SK-N-SH (cell line): ENCODE results near the gene SNCG. TPM values are rescaled to one million over a fixed set of nuclear protein-coding genes. Genes with fewer than 3 reads are reported as not detected.

Experiments
- CTCF ChIA-PET: fragments of 300-600, 350-600 bp; formaldehyde crosslinking; extraction: SDS; loops from one replicate; lab custom pipeline; 2021; lab: Yijun Ruan, JAX
- POLR2A ChIA-PET: fragments of 350-600 bp; sonication (Branson Sonifier 250); formaldehyde crosslinking; extraction: SDS; loops from one replicate; lab custom pipeline; 2020; ENCODE audit warnings: antibody characterized with exemption, inconsistent platforms; lab: Yijun Ruan, JAX
- DNase-seq: peaks from one replicate; pipeline ENCODE4 v3.0.0; 2012
- H2AFZ ChIP-seq: fragments of 200-600 bp; sonication (generic); 2 replicates; pipeline ENCODE4 v1.8.1; 2016; ENCODE audit warnings: antibody characterized with exemption, mild to moderate bottlenecking, low read depth
- H3F3A ChIP-seq: fragments of 200-600 bp; sonication (generic); replicated peaks from 2 replicates; pipeline ENCODE3; 2016; ENCODE audit warnings: antibody characterized with exemption, mild to moderate bottlenecking; ENCODE audit not compliant: insufficient read depth
- H3K27ac ChIP-seq, 2 experiments: fragments of 200-500 bp in 1 of 2; fragments of 200-600 bp in 1 of 2; sonication (Bioruptor generic) in 1 of 2; sonication (generic), shearing (Covaris generic) in 1 of 2; 2 replicates each; pipeline versions ENCODE4 v1.5.1 to v1.6.1; 2014 to 2016; ENCODE audit warnings: low read depth in 2 of 2, inconsistent platforms in 1 of 2, low read length in 1 of 2, mild to moderate bottlenecking in 1 of 2, mixed read lengths in 1 of 2
- H3K27me3 ChIP-seq: fragments of 200-600 bp; sonication (generic), shearing (Covaris generic); 2 replicates; pipeline ENCODE4 v1.6.1; 2016; ENCODE audit warnings: mixed run types; ENCODE audit not compliant: insufficient read depth
- H3K36me3 ChIP-seq, 2 experiments: fragments of 200-500 bp in 1 of 2; fragments of 200-600 bp in 1 of 2; sonication (Bioruptor generic) in 1 of 2; sonication (generic) in 1 of 2; replicated peaks in 1 of 2; 2 replicates each; pipeline versions ENCODE3 to v1.5.1; 2014 to 2016; ENCODE audit warnings: low read length in 1 of 2, mild to moderate bottlenecking in 1 of 2; ENCODE audit not compliant: insufficient read depth in 2 of 2, control insufficient read depth in 1 of 2
- H3K4me1 ChIP-seq, 2 experiments: fragments of 200-500 bp in 1 of 2; fragments of 200-600 bp in 1 of 2; sonication (Bioruptor generic) in 1 of 2; sonication (generic), shearing (Covaris generic) in 1 of 2; 2 replicates each; pipeline versions ENCODE4 v1.5.1 to v1.6.1; 2014 to 2016; ENCODE audit warnings: low read depth in 1 of 2, low read length in 1 of 2, mixed run types in 1 of 2; ENCODE audit not compliant: insufficient read depth in 2 of 2, control insufficient read depth in 1 of 2
- H3K4me2 ChIP-seq: fragments of 200-600 bp; sonication (generic), shearing (Covaris generic); 2 replicates; pipeline ENCODE4 v1.6.1; 2017; ENCODE audit warnings: mixed run types
- H3K4me3 ChIP-seq, 2 experiments: fragments of 200-500 bp in 1 of 2; fragments of 200-600 bp in 1 of 2; sonication (Bioruptor generic) in 1 of 2; sonication (generic), shearing (Covaris generic) in 1 of 2; 2 replicates each; pipeline versions ENCODE4 v1.5.1 to v1.8.1; 2014 to 2016; ENCODE audit warnings: low read depth in 2 of 2, inconsistent platforms in 1 of 2, low read length in 1 of 2, mild to moderate bottlenecking in 1 of 2, mixed read lengths in 1 of 2, moderate library complexity in 1 of 2
- H3K79me2 ChIP-seq: fragments of 200-600 bp; sonication (generic); 2 replicates; pipeline ENCODE4 v1.8.1; 2017; ENCODE audit warnings: mild to moderate bottlenecking; ENCODE audit not compliant: insufficient read depth
- H3K9ac ChIP-seq: fragments of 200-600 bp; sonication (generic); 2 replicates; pipeline ENCODE4 v1.6.1; 2017; ENCODE audit warnings: mixed run types
- H3K9me2 ChIP-seq: fragments of 200-600 bp; sonication (generic); 2 replicates; pipeline ENCODE4 v1.6.1; 2017; ENCODE audit warnings: mixed run types
- H3K9me3 ChIP-seq: fragments of 200-600 bp; sonication (generic); 2 replicates; pipeline ENCODE4 v1.6.1; 2017; ENCODE audit warnings: mixed run types, mild to moderate bottlenecking, moderate library complexity
- H4K20me1 ChIP-seq: fragments of 200-600 bp; sonication (generic); 2 replicates; pipeline ENCODE4 v1.6.1; 2017; ENCODE audit warnings: mild to moderate bottlenecking, mixed run types; ENCODE audit not compliant: insufficient read depth
- EZH2phosphoT487 ChIP-seq: fragments of 200-600 bp; sonication (generic); IDR thresholded peaks from 2 replicates; pipeline ENCODE4 v1.6.1; 2017; ENCODE audit warnings: low read depth, mixed run types, mild to moderate bottlenecking, antibody characterized with exemption, moderate library complexity, borderline replicate concordance
- IRF3 ChIP-seq: fragments of 150-350 bp; IDR thresholded peaks from 2 replicates; pipeline ENCODE4 v1.6.1; 2016; ENCODE audit warnings: mild to moderate bottlenecking, low read depth, low read length
- MEF2A ChIP-seq: IDR thresholded peaks from 2 replicates; pipeline ENCODE4 v1.4.0; 2012; ENCODE audit warnings: low read depth, borderline replicate concordance
- NFIC ChIP-seq: IDR thresholded peaks from 2 replicates; pipeline ENCODE4 v1.4.0; 2012; ENCODE audit warnings: borderline replicate concordance
- USF1 ChIP-seq: IDR thresholded peaks from 2 replicates; pipeline ENCODE4 v1.4.0; 2012; ENCODE audit warnings: low read depth, borderline replicate concordance
- YY1 ChIP-seq: IDR thresholded peaks from 2 replicates; pipeline ENCODE4 v1.4.0; 2012; ENCODE audit warnings: low read depth, mild to moderate bottlenecking
- ZBTB33 ChIP-seq: IDR thresholded peaks from 2 replicates; pipeline ENCODE4 v1.4.0; 2012; ENCODE audit warnings: low read depth, borderline replicate concordance
- WGBS: methylation state at CpG from one replicate; pipeline ENCODE4 v1.1.6; 2017; ENCODE audit warnings: low lambda C conversion rate; 5-methylcytosine and 5-hydroxymethylcytosine counted together
- polyA plus RNA-seq, 3 experiments: library from polyadenylated mRNA; depleted of rRNA; stranded (reverse); fragments of >200 nt; gene quantifications; 2 replicates each; pipeline ENCODE4 v1.2.3, GENCODE V29; 2012

The SNCG gene
- polyA plus RNA-seq, 1 of the 3 experiments (the other 2 are of a cell fraction), result 4.3 TPM

GRCh38 chr10:86967481-86967941 lies 9.1 kb downstream of the SNCG start:
- H3F3A ChIP-seq, result no peaks in the 10 kb centered on the region
- 97% methylated on average over 4 of the region's 7 CpGs for WGBS

More at GRCh38 chr10:86967481-86967941, 9.1 kb downstream of the SNCG start:
- Histone ChIP-seq H3K4me2 (no peak overlapping the region), H3K27ac (no peak overlapping the region), H3K9ac (no peak overlapping the region), H3K4me1 (peaks cover 0 to 6% of the 10 kb centered on the region in 2 experiments; a peak in 1 of 4 replicates), H3K36me3 (no peaks in the 10 kb centered on the region), H3K27me3 (no peaks in the 10 kb centered on the region)
- CTCF ChIA-PET, result interaction anchor here (1.1 to 3.3 kb wide), 3 partner anchors 29 to 537 kb away, joined by 3 to 23 read pairs (median 3); partner anchors contain the start of gene MINPP1
- DNase-seq, result no peak
- POLR2A ChIA-PET, result no interaction called here
- no peak for TF ChIP-seq NFIC
- TF ChIP-seq EZH2phosphoT487, result no peak
- no peak for TF ChIP-seq USF1
- TF ChIP-seq IRF3, result no peak
- no peak for TF ChIP-seq MEF2A
- no peak for TF ChIP-seq YY1
- TF ChIP-seq ZBTB33, result no peak
- TF ChIP-seq, all 33 proteins: peak for 0
- Histone ChIP-seq H3K4me3 (no peak overlapping the region), H3K9me2 (no peaks in the 10 kb centered on the region), H3K9me3 (no peaks in the 10 kb centered on the region), H2AFZ (no peak overlapping the region), H4K20me1 (no peaks in the 10 kb centered on the region), H3K79me2 (no peaks in the 10 kb centered on the region)
